Smooth muscle cell (in vitro differentiated cells): ENCODE measurements around the gene FBH1. TPM values are rescaled to one million over a fixed set of nuclear protein-coding genes. Genes with fewer than 3 reads are reported as not detected.

Experiments used
- DNase-seq: peaks from one replicate; lab custom pipeline; 2025; ENCODE audit not compliant: unreplicated experiment; lab: John Stamatoyannopoulos, UW
- H2AFZ ChIP-seq: fragments of 200-600 bp; sonication (generic); 2 replicates; pipeline ENCODE4 v1.6.0; 2016; ENCODE audit warnings: antibody characterized with exemption, low read depth, mild to moderate bottlenecking
- H3F3A ChIP-seq: fragments of 200-600 bp; sonication (generic); 2 replicates; pipeline ENCODE4 v1.6.0; 2017; ENCODE audit warnings: antibody characterized with exemption, low read depth
- H3K27ac ChIP-seq: fragments of 200-600 bp; sonication (generic); 2 replicates; pipeline ENCODE4 v1.5.1; 2016; ENCODE audit warnings: low read depth, mild to moderate bottlenecking
- H3K27me3 ChIP-seq: fragments of 200-600 bp; sonication (generic); 2 replicates; pipeline ENCODE4 v1.6.1; 2016; ENCODE audit warnings: low read depth, mild to moderate bottlenecking
- H3K36me3 ChIP-seq: fragments of 200-600 bp; sonication (generic); 2 replicates; pipeline ENCODE4 v1.5.1; 2016; ENCODE audit warnings: low read depth
- H3K4me1 ChIP-seq: fragments of 200-600 bp; sonication (generic); 2 replicates; pipeline ENCODE4 v1.5.1; 2016; ENCODE audit warnings: low read depth
- H3K4me2 ChIP-seq: fragments of 200-600 bp; sonication (generic); 2 replicates; pipeline ENCODE4 v1.6.0; 2016; ENCODE audit warnings: mild to moderate bottlenecking
- H3K4me3 ChIP-seq: fragments of 200-600 bp; sonication (generic); 2 replicates; pipeline ENCODE4 v1.5.1; 2016; ENCODE audit warnings: mild to moderate bottlenecking
- H3K79me2 ChIP-seq: fragments of 200-600 bp; sonication (generic); 2 replicates; pipeline ENCODE4 v1.6.0; 2016; ENCODE audit warnings: low read depth, mild to moderate bottlenecking
- H3K9ac ChIP-seq: fragments of 200-600 bp; sonication (generic); 2 replicates; pipeline ENCODE4 v1.6.0; 2016; ENCODE audit warnings: low read depth
- H3K9me3 ChIP-seq: fragments of 200-600 bp; sonication (generic); replicated peaks from 2 replicates; pipeline ENCODE4 v1.5.1; 2016; ENCODE audit warnings: low read depth
- H4K20me1 ChIP-seq: fragments of 200-600 bp; sonication (generic); 2 replicates; pipeline ENCODE4 v1.6.0; 2016; ENCODE audit warnings: low read depth
- WGBS: methylation state at CpG from one replicate; pipeline ENCODE4 v1.1.7; 2016; ENCODE audit warnings: low lambda C conversion rate; 5-methylcytosine and 5-hydroxymethylcytosine counted together
- polyA plus RNA-seq: library from polyadenylated mRNA; unstranded; fragments of >200 nt; fragmentation: Nextera tagmentation; extraction: Ambion mirVana; gene quantifications from 2 replicates; pipeline ENCODE4 v1.2.1, GENCODE V29; 2016
- total RNA-seq: library from RNA; depleted of rRNA; stranded (reverse); fragments of >200 nt; gene quantifications from 2 replicates; pipeline ENCODE4 v1.2.3, GENCODE V29; 2014
- TF ChIP-seq, protein P1 (sequence below): fragments of 200-600 bp; sonication (generic); IDR thresholded peaks from 2 replicates; pipeline ENCODE4 v1.5.1; 2017; ENCODE audit warnings: borderline replicate concordance, mild to moderate bottlenecking, antibody characterized with exemption; ENCODE audit not compliant: insufficient read depth, poor library complexity, severe bottlenecking

The FBH1 gene
- total and polyA plus RNA-seq, 2 experiments from 2014 or later = 68.4 to 70.0 TPM

GRCh38 chr10:5888351-5888750 lies 1.7 kb upstream of the FBH1 start:
- no peak overlapping the region for H2AFZ ChIP-seq
- no peak for DNase-seq
- H3K4me2 ChIP-seq = peak overlapping the region; percentile 93
- no peaks in the 10 kb centered on the region for H3F3A ChIP-seq
- H3K4me3 ChIP-seq = peak overlapping the region; percentile 96
- TF ChIP-seq, protein P1, sequence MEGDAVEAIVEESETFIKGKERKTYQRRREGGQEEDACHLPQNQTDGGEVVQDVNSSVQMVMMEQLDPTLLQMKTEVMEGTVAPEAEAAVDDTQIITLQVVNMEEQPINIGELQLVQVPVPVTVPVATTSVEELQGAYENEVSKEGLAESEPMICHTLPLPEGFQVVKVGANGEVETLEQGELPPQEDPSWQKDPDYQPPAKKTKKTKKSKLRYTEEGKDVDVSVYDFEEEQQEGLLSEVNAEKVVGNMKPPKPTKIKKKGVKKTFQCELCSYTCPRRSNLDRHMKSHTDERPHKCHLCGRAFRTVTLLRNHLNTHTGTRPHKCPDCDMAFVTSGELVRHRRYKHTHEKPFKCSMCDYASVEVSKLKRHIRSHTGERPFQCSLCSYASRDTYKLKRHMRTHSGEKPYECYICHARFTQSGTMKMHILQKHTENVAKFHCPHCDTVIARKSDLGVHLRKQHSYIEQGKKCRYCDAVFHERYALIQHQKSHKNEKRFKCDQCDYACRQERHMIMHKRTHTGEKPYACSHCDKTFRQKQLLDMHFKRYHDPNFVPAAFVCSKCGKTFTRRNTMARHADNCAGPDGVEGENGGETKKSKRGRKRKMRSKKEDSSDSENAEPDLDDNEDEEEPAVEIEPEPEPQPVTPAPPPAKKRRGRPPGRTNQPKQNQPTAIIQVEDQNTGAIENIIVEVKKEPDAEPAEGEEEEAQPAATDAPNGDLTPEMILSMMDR = no peak
- H4K20me1 ChIP-seq = peaks cover 28% of the 10 kb centered on the region
- peaks cover 20% of the 10 kb centered on the region for H3K4me1 ChIP-seq
- H3K27ac ChIP-seq = no peak overlapping the region
- H3K9ac ChIP-seq = no peak overlapping the region
- H3K27me3 ChIP-seq = no peaks in the 10 kb centered on the region
- H3K36me3 ChIP-seq = no peaks in the 10 kb centered on the region
- H3K9me3 ChIP-seq = no peaks in the 10 kb centered on the region
- WGBS = 46% methylated on average over 10 of the region's 10 CpGs
- H3K79me2 ChIP-seq = peaks cover 36% of the 10 kb centered on the region

DNA sequence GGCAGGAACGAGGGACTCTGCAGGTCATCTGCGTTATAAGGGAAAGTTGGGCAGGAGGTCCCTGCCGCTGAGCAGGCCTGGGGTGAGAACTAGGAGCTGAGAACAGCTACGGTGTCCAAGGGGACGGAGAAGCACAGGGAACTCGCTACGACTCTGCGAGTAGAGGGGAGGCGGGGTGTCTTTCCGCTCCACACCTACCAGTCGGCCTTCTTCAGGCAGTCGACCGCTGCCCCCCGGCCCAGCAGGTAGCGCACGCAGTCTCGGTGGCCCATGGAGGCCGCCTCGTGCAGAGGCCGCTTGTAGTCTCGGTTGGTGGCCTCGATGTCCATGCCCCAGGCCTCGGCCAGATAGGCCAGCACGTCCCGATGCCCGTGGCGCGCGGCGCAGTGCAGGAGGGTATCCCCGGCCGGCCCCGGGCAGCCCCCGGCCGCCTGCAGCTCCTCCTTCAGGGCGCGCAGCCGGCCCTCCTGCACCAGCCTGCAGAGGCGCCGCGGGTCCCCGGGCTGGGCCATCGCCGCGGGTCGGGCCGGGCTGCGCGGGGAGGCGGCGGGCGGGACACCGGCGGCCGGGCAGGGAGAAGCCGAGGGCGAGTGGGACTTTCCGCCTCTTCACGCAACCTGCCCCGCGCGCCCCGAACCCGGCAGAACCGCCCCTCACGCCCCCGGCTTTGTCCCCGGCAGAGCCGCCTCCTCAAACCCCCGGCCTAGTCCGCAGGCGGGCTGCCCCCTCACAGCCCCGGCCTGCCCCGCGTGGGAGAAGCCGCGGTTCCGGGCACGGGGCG lies 1.0 kb upstream of the FBH1 start:
- no peaks in the 10 kb centered on the region for H3K36me3 ChIP-seq
- H3K4me2 ChIP-seq = peak overlapping the region; percentile 93
- H3K9me3 ChIP-seq = no peaks in the 10 kb centered on the region
- no peaks in the 10 kb centered on the region for H3K27me3 ChIP-seq
- no peaks in the 10 kb centered on the region for H3F3A ChIP-seq
- H3K4me3 ChIP-seq = peak overlapping the region; percentile 96
- peaks cover 20% of the 10 kb centered on the region for H3K4me1 ChIP-seq
- peaks cover 35% of the 10 kb centered on the region for H4K20me1 ChIP-seq
- peaks cover 43% of the 10 kb centered on the region for H3K79me2 ChIP-seq
- peak overlapping the region; percentile 84 for H3K9ac ChIP-seq
- DNase-seq = peak; percentile 27
- TF ChIP-seq, protein P1 = no peak
- peak overlapping the region; percentile 95 for H2AFZ ChIP-seq
- peak overlapping the region; percentile 65 for H3K27ac ChIP-seq
- WGBS = 2% methylated on average over 32 of the region's 80 CpGs

- Histone ChIP-seq H3K9ac (peak overlapping the region; percentile 68), H3K27me3 (no peaks in the 10 kb centered on the region), H3K27ac (peak overlapping the region; percentile 47), H3K4me2 (peak overlapping the region; percentile 86), H2AFZ (no peak overlapping the region), H3K79me2 (peaks cover 58% of the 10 kb centered on the region), H3F3A (no peaks in the 10 kb centered on the region), H3K4me3 (peak overlapping the region; percentile 96), H3K36me3 (no peaks in the 10 kb centered on the region), H3K9me3 (no peaks in the 10 kb centered on the region), H4K20me1 (peaks cover 38% of the 10 kb centered on the region), H3K4me1 (peaks cover 20% of the 10 kb centered on the region)
- WGBS = 1% methylated on average over 17 of the region's 40 CpGs
- TF ChIP-seq, protein P1 = no peak
- DNase-seq = no peak
Observed at GRCh38 chr10:5890452-5890915, 441 bp downstream of the FBH1 start.
